ENCODE results near the gene ARRB1. TPM values are rescaled to one million over a fixed set of nuclear protein-coding genes. Genes with fewer than 3 reads are reported as not detected.

The ARRB1 gene
- total RNA-seq, 1 experiment from 2014 or later, result 24.2 TPM

DNA sequence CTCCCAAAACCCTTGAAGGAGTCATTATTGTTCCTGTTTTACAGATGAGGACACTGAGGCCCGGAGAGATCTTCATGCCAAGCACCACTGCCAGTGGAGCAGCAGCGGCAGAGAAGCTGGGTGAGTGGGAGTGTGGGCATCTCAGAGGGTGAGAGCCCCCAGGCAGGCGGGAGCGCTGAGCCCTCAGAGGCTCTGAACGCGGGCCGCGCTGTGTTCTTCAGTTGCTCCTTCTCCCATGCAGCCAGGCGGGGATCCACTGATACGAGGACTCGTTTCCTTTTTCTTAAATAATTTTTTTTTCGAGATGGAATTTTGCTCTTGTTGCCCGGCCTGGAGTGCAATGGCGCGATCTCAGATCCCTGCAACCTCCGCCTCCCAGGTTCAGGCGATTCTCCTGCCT is 63.9 kb downstream of the ARRB1 start:
- ATAC-seq, result no peak

More for the DNA sequence above, 63.9 kb downstream of the ARRB1 start:
- ChIA-PET POLR2A (no interaction called here), RAD21 (ENCODE audit: low non-redundant PET in 1 of 2, low total read pairs in 2 of 2, uncharacterized antibody in 2 of 2, unreplicated experiment in 2 of 2) (no interaction called here), CTCF (no interaction called here)
- no TSS peak for BruUV-seq (replicated peaks)
- H3K9me2 ChIP-seq (ENCODE audit: insufficient read depth), result no peaks in the 10 kb centered on the region
- no peaks in the 10 kb centered on the region for H3K9me3 ChIP-seq (ENCODE audit: control insufficient read depth in 1 of 2, insufficient read depth in 1 of 2, low read depth in 1 of 2, low read length in 2 of 2)
- TF ChIP-seq CEBPB (IDR thresholded peaks at IDR 0.05; ENCODE audit: low read depth) (no peak), TCF7L2 (IDR thresholded peaks at IDR 0.05; ENCODE audit: borderline replicate concordance, extremely low read depth, insufficient read depth, insufficient read length) (no peak), POLR2A (IDR thresholded peaks at IDR 0.05; ENCODE audit: borderline replicate concordance, extremely low read depth, insufficient read depth, insufficient read length) (no peak), FOSL1 (IDR thresholded peaks at IDR 0.05; ENCODE audit: low read depth) (no peak), POLR2AphosphoS5 (IDR thresholded peaks at IDR 0.05; ENCODE audit: low read depth, low read length) (no peak), EZH2phosphoT487 (IDR thresholded peaks at IDR 0.05; ENCODE audit: borderline replicate concordance) (no peak), ELF1 (IDR thresholded peaks at IDR 0.05; ENCODE audit: borderline replicate concordance, low read depth) (no peak), RAD21 (IDR thresholded peaks at IDR 0.05; ENCODE audit: low read depth) (no peak), EZH2 (IDR thresholded peaks at IDR 0.05) (no peak), ZFX (IDR thresholded peaks at IDR 0.05) (no peak), ZNF274 (IDR thresholded peaks at IDR 0.05; ENCODE audit: low read depth, low read length) (no peak), EGR1 (IDR thresholded peaks at IDR 0.05; ENCODE audit: low read depth) (no peak)
- TF ChIP-seq, protein P1, sequence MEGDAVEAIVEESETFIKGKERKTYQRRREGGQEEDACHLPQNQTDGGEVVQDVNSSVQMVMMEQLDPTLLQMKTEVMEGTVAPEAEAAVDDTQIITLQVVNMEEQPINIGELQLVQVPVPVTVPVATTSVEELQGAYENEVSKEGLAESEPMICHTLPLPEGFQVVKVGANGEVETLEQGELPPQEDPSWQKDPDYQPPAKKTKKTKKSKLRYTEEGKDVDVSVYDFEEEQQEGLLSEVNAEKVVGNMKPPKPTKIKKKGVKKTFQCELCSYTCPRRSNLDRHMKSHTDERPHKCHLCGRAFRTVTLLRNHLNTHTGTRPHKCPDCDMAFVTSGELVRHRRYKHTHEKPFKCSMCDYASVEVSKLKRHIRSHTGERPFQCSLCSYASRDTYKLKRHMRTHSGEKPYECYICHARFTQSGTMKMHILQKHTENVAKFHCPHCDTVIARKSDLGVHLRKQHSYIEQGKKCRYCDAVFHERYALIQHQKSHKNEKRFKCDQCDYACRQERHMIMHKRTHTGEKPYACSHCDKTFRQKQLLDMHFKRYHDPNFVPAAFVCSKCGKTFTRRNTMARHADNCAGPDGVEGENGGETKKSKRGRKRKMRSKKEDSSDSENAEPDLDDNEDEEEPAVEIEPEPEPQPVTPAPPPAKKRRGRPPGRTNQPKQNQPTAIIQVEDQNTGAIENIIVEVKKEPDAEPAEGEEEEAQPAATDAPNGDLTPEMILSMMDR (IDR thresholded peaks at IDR 0.05 in 2 of 3, conservative IDR thresholded peaks at IDR 0.05 in 1 of 3; ENCODE audit: borderline replicate concordance in 1 of 3, insufficient read depth in 1 of 3, low read depth in 2 of 3, low read length in 2 of 3), result no peak
- TF ChIP-seq, protein P2, sequence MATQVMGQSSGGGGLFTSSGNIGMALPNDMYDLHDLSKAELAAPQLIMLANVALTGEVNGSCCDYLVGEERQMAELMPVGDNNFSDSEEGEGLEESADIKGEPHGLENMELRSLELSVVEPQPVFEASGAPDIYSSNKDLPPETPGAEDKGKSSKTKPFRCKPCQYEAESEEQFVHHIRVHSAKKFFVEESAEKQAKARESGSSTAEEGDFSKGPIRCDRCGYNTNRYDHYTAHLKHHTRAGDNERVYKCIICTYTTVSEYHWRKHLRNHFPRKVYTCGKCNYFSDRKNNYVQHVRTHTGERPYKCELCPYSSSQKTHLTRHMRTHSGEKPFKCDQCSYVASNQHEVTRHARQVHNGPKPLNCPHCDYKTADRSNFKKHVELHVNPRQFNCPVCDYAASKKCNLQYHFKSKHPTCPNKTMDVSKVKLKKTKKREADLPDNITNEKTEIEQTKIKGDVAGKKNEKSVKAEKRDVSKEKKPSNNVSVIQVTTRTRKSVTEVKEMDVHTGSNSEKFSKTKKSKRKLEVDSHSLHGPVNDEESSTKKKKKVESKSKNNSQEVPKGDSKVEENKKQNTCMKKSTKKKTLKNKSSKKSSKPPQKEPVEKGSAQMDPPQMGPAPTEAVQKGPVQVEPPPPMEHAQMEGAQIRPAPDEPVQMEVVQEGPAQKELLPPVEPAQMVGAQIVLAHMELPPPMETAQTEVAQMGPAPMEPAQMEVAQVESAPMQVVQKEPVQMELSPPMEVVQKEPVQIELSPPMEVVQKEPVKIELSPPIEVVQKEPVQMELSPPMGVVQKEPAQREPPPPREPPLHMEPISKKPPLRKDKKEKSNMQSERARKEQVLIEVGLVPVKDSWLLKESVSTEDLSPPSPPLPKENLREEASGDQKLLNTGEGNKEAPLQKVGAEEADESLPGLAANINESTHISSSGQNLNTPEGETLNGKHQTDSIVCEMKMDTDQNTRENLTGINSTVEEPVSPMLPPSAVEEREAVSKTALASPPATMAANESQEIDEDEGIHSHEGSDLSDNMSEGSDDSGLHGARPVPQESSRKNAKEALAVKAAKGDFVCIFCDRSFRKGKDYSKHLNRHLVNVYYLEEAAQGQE (IDR thresholded peaks at IDR 0.05; ENCODE audit: low read depth), result no peak
- TF ChIP-seq, protein P3, sequence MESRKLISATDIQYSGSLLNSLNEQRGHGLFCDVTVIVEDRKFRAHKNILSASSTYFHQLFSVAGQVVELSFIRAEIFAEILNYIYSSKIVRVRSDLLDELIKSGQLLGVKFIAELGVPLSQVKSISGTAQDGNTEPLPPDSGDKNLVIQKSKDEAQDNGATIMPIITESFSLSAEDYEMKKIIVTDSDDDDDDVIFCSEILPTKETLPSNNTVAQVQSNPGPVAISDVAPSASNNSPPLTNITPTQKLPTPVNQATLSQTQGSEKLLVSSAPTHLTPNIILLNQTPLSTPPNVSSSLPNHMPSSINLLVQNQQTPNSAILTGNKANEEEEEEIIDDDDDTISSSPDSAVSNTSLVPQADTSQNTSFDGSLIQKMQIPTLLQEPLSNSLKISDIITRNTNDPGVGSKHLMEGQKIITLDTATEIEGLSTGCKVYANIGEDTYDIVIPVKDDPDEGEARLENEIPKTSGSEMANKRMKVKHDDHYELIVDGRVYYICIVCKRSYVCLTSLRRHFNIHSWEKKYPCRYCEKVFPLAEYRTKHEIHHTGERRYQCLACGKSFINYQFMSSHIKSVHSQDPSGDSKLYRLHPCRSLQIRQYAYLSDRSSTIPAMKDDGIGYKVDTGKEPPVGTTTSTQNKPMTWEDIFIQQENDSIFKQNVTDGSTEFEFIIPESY (IDR thresholded peaks at IDR 0.05; ENCODE audit: extremely low read depth, insufficient replicate concordance, low read length), result no peak
- TF ChIP-seq, protein P4, sequence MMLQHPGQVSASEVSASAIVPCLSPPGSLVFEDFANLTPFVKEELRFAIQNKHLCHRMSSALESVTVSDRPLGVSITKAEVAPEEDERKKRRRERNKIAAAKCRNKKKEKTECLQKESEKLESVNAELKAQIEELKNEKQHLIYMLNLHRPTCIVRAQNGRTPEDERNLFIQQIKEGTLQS (IDR thresholded peaks at IDR 0.05), result no peak
- no peaks in the 10 kb centered on the region for H4K20me1 ChIP-seq (ENCODE audit: insufficient read depth)
- H3K79me2 ChIP-seq (ENCODE audit: insufficient read depth, low read length), result no peaks in the 10 kb centered on the region
- no peak overlapping the region for H2AFZ ChIP-seq (ENCODE audit: low read depth, low read length, poor library complexity, severe bottlenecking)
- H3K36me3 ChIP-seq (ENCODE audit: control insufficient read depth in 1 of 2, insufficient read depth in 2 of 2, low read length in 2 of 2), result peaks cover 0 to 2% of the 10 kb centered on the region in 2 experiments; a peak in 1 of 4 replicates
- H3K4me3 ChIP-seq (replicated peaks in 1 of 2; ENCODE audit: low read depth in 1 of 2, low read length in 2 of 2), result no peak overlapping the region
- no peak overlapping the region for H3K9ac ChIP-seq (ENCODE audit: low read length)
- no peaks in the 10 kb centered on the region for H3K27me3 ChIP-seq (ENCODE audit: insufficient read depth, low read length)
- H3K27ac ChIP-seq (ENCODE audit: low read depth, low read length), result no peak overlapping the region
- no peaks in the 10 kb centered on the region for H3K4me1 ChIP-seq (ENCODE audit: control insufficient read depth in 1 of 2, insufficient read depth in 2 of 2, low read length in 2 of 2)
- intact Hi-C loops (cut with micrococcal nuclease), result no loop called here
- no peak overlapping the region for H3K4me2 ChIP-seq (ENCODE audit: low read length)
- no peak for DNase-seq (ENCODE audit: low read depth, low spot score)
